Cardiac muscle cell (in vitro differentiated cells and primary cell): ENCODE data around the gene IL1RL2. TPM values are rescaled to one million over a fixed set of nuclear protein-coding genes. Genes with fewer than 3 reads are reported as not detected.

Source experiments
- DNase-seq, 2 donors: peaks; one replicate each; pipeline versions ENCODE4 v3.0.0 to v3.0.0-alpha.2; 2010 to 2017; ENCODE audit warnings: low read depth in 1 of 2, low spot score in 1 of 2
- H3K27ac ChIP-seq: fragments of 200-600 bp; sonication (generic); 2 replicates; pipeline ENCODE4 v1.5.1; 2016
- H3K27me3 ChIP-seq: fragments of 200-600 bp; sonication (generic); 2 replicates; pipeline ENCODE4 v1.6.0; 2016; ENCODE audit warnings: control low read depth
- H3K36me3 ChIP-seq: fragments of 200-600 bp; sonication (generic); 2 replicates; pipeline ENCODE4 v1.5.1; 2016; ENCODE audit warnings: control low read depth
- H3K4me1 ChIP-seq: fragments of 200-600 bp; sonication (generic); 2 replicates; pipeline ENCODE4 v1.8.1; 2017; ENCODE audit warnings: low read depth, mild to moderate bottlenecking, mixed run types
- H3K4me3 ChIP-seq: fragments of 200-600 bp; sonication (generic); 2 replicates; pipeline ENCODE4 v1.5.1; 2016; ENCODE audit warnings: mild to moderate bottlenecking
- H3K9me3 ChIP-seq: fragments of 200-600 bp; sonication (generic); 2 replicates; pipeline ENCODE4 v1.5.1; 2017; ENCODE audit warnings: low read depth, mild to moderate bottlenecking, control low read depth
- polyA plus RNA-seq: library from polyadenylated mRNA; unstranded; fragments of >200 nt; fragmentation: Nextera tagmentation; extraction: Ambion mirVana; gene quantifications from 2 replicates; pipeline ENCODE4 v1.2.1, GENCODE V29; 2016
- total RNA-seq: library from RNA; depleted of rRNA; stranded (reverse); fragments of >200 nt; gene quantifications from 2 replicates; pipeline ENCODE4 v1.2.3, GENCODE V29; 2016
- TF ChIP-seq, protein P1 (sequence below): IDR thresholded peaks from 2 replicates; pipeline ENCODE4 v1.5.1; 2012; ENCODE audit warnings: low read depth, mild to moderate bottlenecking, low read length

IL1RL2 gene
- total and polyA plus RNA-seq, 2 experiments from 2014 or later: not detected

DNA sequence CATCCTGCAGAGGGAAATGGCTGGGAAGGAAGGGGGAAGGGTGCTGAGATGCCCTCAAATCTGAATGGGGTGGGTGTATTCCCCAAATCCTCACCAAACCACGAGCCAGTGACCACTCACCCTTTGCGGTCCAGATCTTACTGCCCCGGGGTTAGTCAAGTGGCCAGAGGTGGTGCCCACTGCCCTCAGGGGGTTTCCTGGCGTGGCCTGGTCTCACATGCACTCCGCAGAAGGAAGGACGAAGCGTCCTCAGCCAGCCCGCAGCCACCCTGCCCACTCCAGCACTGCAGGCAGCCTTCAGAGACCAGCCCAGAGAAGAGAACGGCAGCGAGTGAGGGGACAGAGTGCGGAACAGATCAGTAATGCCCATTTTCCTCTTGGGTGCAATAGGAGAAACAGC, 50.4 kb downstream of the IL1RL2 start:
- no peak overlapping the region for H3K4me3 ChIP-seq
- DNase-seq: no peak
- no peaks in the 10 kb centered on the region for H3K4me1 ChIP-seq
- H3K9me3 ChIP-seq: no peaks in the 10 kb centered on the region
- H3K27me3 ChIP-seq: no peaks in the 10 kb centered on the region
- TF ChIP-seq, protein P1, sequence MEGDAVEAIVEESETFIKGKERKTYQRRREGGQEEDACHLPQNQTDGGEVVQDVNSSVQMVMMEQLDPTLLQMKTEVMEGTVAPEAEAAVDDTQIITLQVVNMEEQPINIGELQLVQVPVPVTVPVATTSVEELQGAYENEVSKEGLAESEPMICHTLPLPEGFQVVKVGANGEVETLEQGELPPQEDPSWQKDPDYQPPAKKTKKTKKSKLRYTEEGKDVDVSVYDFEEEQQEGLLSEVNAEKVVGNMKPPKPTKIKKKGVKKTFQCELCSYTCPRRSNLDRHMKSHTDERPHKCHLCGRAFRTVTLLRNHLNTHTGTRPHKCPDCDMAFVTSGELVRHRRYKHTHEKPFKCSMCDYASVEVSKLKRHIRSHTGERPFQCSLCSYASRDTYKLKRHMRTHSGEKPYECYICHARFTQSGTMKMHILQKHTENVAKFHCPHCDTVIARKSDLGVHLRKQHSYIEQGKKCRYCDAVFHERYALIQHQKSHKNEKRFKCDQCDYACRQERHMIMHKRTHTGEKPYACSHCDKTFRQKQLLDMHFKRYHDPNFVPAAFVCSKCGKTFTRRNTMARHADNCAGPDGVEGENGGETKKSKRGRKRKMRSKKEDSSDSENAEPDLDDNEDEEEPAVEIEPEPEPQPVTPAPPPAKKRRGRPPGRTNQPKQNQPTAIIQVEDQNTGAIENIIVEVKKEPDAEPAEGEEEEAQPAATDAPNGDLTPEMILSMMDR: no peak
- no peak overlapping the region for H3K27ac ChIP-seq
- H3K36me3 ChIP-seq: no peaks in the 10 kb centered on the region

DNA sequence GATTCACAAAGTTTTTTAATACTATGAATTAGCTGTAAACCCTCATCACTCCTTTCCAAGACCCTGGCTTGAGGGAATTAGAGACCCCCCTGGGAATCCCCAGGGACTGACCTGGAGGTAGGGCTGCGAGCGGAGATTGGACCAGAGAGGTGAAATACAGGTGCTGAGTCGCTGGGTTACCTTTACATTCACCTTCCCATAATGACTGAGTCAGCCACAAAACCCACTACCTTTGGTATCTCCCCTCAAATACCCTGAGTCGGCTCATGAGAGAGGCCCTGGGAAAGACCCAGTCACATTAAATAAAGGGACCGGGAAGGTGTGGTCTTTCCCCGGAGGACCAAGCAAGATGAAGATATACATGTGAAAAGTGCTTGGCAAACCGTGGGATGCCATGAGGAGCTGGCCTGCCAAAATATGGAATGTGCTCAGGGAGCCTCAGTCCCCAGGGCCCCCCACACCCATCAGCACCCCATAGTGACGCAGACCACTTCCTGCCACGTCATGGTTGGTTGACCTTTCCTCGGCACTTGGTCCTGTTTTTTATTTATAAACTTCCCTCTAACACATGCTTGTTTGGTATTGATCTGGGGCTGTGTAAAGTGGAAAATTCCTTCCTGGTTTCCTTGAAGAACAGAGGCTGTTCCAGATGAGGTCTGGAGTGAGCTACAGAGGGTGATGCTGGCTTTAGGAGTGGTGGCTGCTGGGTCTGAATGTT, 51.4 kb downstream of the IL1RL2 start:
- H3K27me3 ChIP-seq: no peaks in the 10 kb centered on the region

GRCh38 chr2:102238778-102239177, 52.0 kb downstream of the IL1RL2 start:
- no peaks in the 10 kb centered on the region for H3K36me3 ChIP-seq
- DNase-seq: no peak
- H3K9me3 ChIP-seq: no peaks in the 10 kb centered on the region
- no peak overlapping the region for H3K4me3 ChIP-seq
- no peaks in the 10 kb centered on the region for H3K27me3 ChIP-seq
- TF ChIP-seq, protein P1: no peak
- no peaks in the 10 kb centered on the region for H3K4me1 ChIP-seq
- no peak overlapping the region for H3K27ac ChIP-seq

More for the DNA sequence above, 51.4 kb downstream of the IL1RL2 start:
- TF ChIP-seq, protein P1: no peak
- Histone ChIP-seq H3K4me3 (no peak overlapping the region), H3K4me1 (no peaks in the 10 kb centered on the region), H3K36me3 (no peaks in the 10 kb centered on the region), H3K9me3 (no peaks in the 10 kb centered on the region), H3K27ac (no peak overlapping the region)
- DNase-seq: peak in 1 of 2 donors; percentile 82

- DNase-seq: no peak
- H3K4me1 ChIP-seq: no peaks in the 10 kb centered on the region
- no peak overlapping the region for H3K4me3 ChIP-seq
- TF ChIP-seq, protein P1: no peak
- H3K27me3 ChIP-seq: no peaks in the 10 kb centered on the region
- H3K36me3 ChIP-seq: no peaks in the 10 kb centered on the region
- H3K27ac ChIP-seq: no peak overlapping the region
- no peaks in the 10 kb centered on the region for H3K9me3 ChIP-seq
Measured at GRCh38 chr2:102239344-102239743, 52.5 kb downstream of the IL1RL2 start.

GRCh38 chr2:102240640-102241370, 54.0 kb downstream of the IL1RL2 start:
- Histone ChIP-seq H3K4me1 (no peaks in the 10 kb centered on the region), H3K9me3 (no peaks in the 10 kb centered on the region), H3K36me3 (no peaks in the 10 kb centered on the region), H3K27me3 (no peaks in the 10 kb centered on the region), H3K27ac (no peak overlapping the region), H3K4me3 (no peak overlapping the region)
- TF ChIP-seq, protein P1: peak; percentile 96
- DNase-seq: peak; percentile 93 to 99
